VCaP (cell line): ENCODE results near the gene MAGEH1.
"Not testable (repeated sequence)": the region's sequence is repeated elsewhere in the genome, so short reads cannot be mapped to it uniquely, and the experiment has no call there.

ENCODE experiments used
- H3K27ac ChIP-seq: fragments of 450-650 bp; 2 replicates; pipeline ENCODE4 v1.5.1; 2017
- CTCF ChIP-seq: fragments of 450-650 bp; conservative IDR thresholded peaks from 2 replicates; pipeline ENCODE4 v1.5.1; 2017; ENCODE audit warnings: mild to moderate bottlenecking, moderate library complexity

MAGEH1 gene

GRCh38 chrX:55451990-55452832 is at the start of gene MAGEH1:
TSS of gene MAGEH1 (plus strand) at chrX:55452127. CDS start at chrX:55452375, 248 bp downstream.
- H3K27ac ChIP-seq, result peak within 1 kb of the TSS; percentile 83
- TF ChIP-seq CTCF, result no peak

- not testable (repeated sequence) for H3K27ac ChIP-seq
Observed at GRCh38 chrX:55427079-55427478, 24.8 kb upstream of the MAGEH1 start.

GRCh38 chrX:55443468-55443867 is 8.5 kb upstream of the MAGEH1 start:
- not testable (repeated sequence) for H3K27ac ChIP-seq

GRCh38 chrX:55450259-55450658 is 1.7 kb upstream of the MAGEH1 start:
- no peak overlapping the region for H3K27ac ChIP-seq
- peak; percentile 72 for TF ChIP-seq CTCF

GRCh38 chrX:55451141-55451540 is 786 bp upstream of the MAGEH1 start:
- H3K27ac ChIP-seq, result peak overlapping the region; percentile 83
- no peak for TF ChIP-seq CTCF

GRCh38 chrX:55451626-55451989 is 319 bp upstream of the MAGEH1 start:
- H3K27ac ChIP-seq, result peak overlapping the region; percentile 83
- no peak for TF ChIP-seq CTCF

GRCh38 chrX:55452833-55453124 is 852 bp downstream of the MAGEH1 start:
- peak overlapping the region; percentile 83 for H3K27ac ChIP-seq
- TF ChIP-seq CTCF, result no peak

- H3K27ac ChIP-seq, result not testable (repeated sequence)
Observed at GRCh38 chrX:55455708-55456107, 3.8 kb downstream of the MAGEH1 start.

GRCh38 chrX:55459426-55459825 is 7.5 kb downstream of the MAGEH1 start:
- not testable (repeated sequence) for H3K27ac ChIP-seq

- not testable (repeated sequence) for H3K27ac ChIP-seq
Observed at GRCh38 chrX:55459926-55460325, 8.0 kb downstream of the MAGEH1 start.

GRCh38 chrX:55464050-55464449 is 12.1 kb downstream of the MAGEH1 start:
- H3K27ac ChIP-seq, result not testable (repeated sequence)

GRCh38 chrX:55465108-55465507 is 13.2 kb downstream of the MAGEH1 start:
- H3K27ac ChIP-seq, result not testable (repeated sequence)

GRCh38 chrX:55465791-55466190 is 13.9 kb downstream of the MAGEH1 start:
- H3K27ac ChIP-seq, result not testable (repeated sequence)

- not testable (repeated sequence) for H3K27ac ChIP-seq
Observed at GRCh38 chrX:55479956-55480355, 28.0 kb downstream of the MAGEH1 start.
